H1 (cell line): Measurements from ENCODE around the gene PHKA2. TPM values are rescaled to one million over a fixed set of nuclear protein-coding genes. Genes with fewer than 3 reads are reported as not detected.
A peak's percentile ranks its signal among the peaks of the same experiment; 100 is the strongest.

Experiments
- CTCF ChIA-PET: fragments of 300-600 bp; sonication (Branson Sonifier 250); formaldehyde crosslinking; loops from one replicate; lab custom pipeline; 2021; ENCODE audit not compliant: partially characterized antibody; lab: Charles Lee
- POLR2A ChIA-PET: fragments of 300-600 bp; sonication (Branson Sonifier 250); formaldehyde crosslinking; loops from one replicate; lab custom pipeline; 2021; ENCODE audit warnings: inconsistent platforms; ENCODE audit not compliant: partially characterized antibody; lab: Charles Lee
- DNase-seq, 2 experiments: peaks; one replicate each; pipeline versions ENCODE4 v3.0.0 to v3.0.0-alpha.2; 2010 to 2022; ENCODE audit warnings: low spot score in 2 of 2, low read depth in 1 of 2, mixed read lengths in 1 of 2
- FAIRE-seq: peaks from 2 replicates; lab custom pipeline; 2011; peaks lifted over from hg19 to GRCh38; lab: Jason Lieb, UNC
- H2AFZ ChIP-seq: 2 replicates; pipeline ENCODE4 v1.8.1; 2012; ENCODE audit warnings: low read length, inconsistent platforms
- H2AK5ac ChIP-seq: 2 replicates; pipeline ENCODE4 v1.6.1; 2013; ENCODE audit warnings: low read depth, low read length
- H2BK120ac ChIP-seq: replicated peaks from 2 replicates; pipeline ENCODE3; 2013; ENCODE audit warnings: low read depth, low read length, inconsistent platforms
- H2BK12ac ChIP-seq: 2 replicates; pipeline ENCODE4 v1.6.1; 2013; ENCODE audit warnings: low read depth, low read length
- H2BK15ac ChIP-seq: 2 replicates; pipeline ENCODE4 v1.6.1; 2013; ENCODE audit warnings: low read length
- H2BK20ac ChIP-seq: 2 replicates; pipeline ENCODE4 v1.6.1; 2013; ENCODE audit warnings: low read length
- H2BK5ac ChIP-seq: 2 replicates; pipeline ENCODE4 v1.6.1; 2013; ENCODE audit warnings: low read depth, low read length
- H3K14ac ChIP-seq: 2 replicates; pipeline ENCODE4 v1.6.1; 2013; ENCODE audit warnings: inconsistent platforms; ENCODE audit not compliant: insufficient read length
- H3K18ac ChIP-seq: 2 replicates; pipeline ENCODE4 v1.6.1; 2013; ENCODE audit warnings: low read length; ENCODE audit errors: extremely low read depth
- H3K23ac ChIP-seq: 2 replicates; pipeline ENCODE4 v1.6.1; 2013; ENCODE audit warnings: inconsistent platforms; ENCODE audit not compliant: insufficient read length
- H3K23me2 ChIP-seq: 2 replicates; pipeline ENCODE4 v1.6.1; 2013; ENCODE audit warnings: low read depth, low read length
- H3K27ac ChIP-seq: 2 replicates; pipeline ENCODE4 v1.6.1; 2011; ENCODE audit warnings: low read depth, low read length, inconsistent platforms
- H3K27me3 ChIP-seq, 4 experiments: replicated peaks in 1 of 4; 1 replicate in 1 of 4; 2 replicates in 3 of 4; pipeline versions ENCODE4 v1.6.1 to v1.8.1; 2011 to 2013; ENCODE audit warnings: low read length in 3 of 4, mild to moderate bottlenecking in 3 of 4, inconsistent platforms in 2 of 4, mixed read lengths in 2 of 4, moderate library complexity in 1 of 4; ENCODE audit not compliant: control insufficient read depth in 3 of 4, insufficient read depth in 3 of 4; ENCODE audit errors: extremely low read depth in 1 of 4
- H3K36me3 ChIP-seq, 4 experiments: 2 replicates each; pipeline versions ENCODE4 v1.6.1 to v1.8.1; 2011 to 2013; ENCODE audit warnings: mild to moderate bottlenecking in 4 of 4, low read length in 3 of 4, moderate library complexity in 2 of 4, control low read depth in 1 of 4, inconsistent platforms in 1 of 4; ENCODE audit not compliant: insufficient read depth in 4 of 4, control insufficient read depth in 2 of 4
- H3K4ac ChIP-seq: replicated peaks from 2 replicates; pipeline ENCODE3; 2013; ENCODE audit warnings: low read length, low read depth, mixed read lengths, inconsistent platforms; ENCODE audit not compliant: insufficient read length
- H3K4me1 ChIP-seq, 4 experiments: replicated peaks in 1 of 4; 1 replicate in 1 of 4; 2 replicates in 3 of 4; pipeline versions ENCODE4 v1.6.1 to v1.8.1; 2011 to 2013; ENCODE audit warnings: low read length in 3 of 4, inconsistent platforms in 2 of 4, mixed read lengths in 1 of 4; ENCODE audit not compliant: insufficient read depth in 4 of 4, control insufficient read depth in 3 of 4
- H3K4me2 ChIP-seq, 2 experiments: 2 replicates each; pipeline versions ENCODE4 v1.6.1 to v1.8.1; 2011 to 2013; ENCODE audit warnings: low read depth in 2 of 2, low read length in 2 of 2, control low read depth in 1 of 2, inconsistent platforms in 1 of 2, mild to moderate bottlenecking in 1 of 2; ENCODE audit not compliant: insufficient read depth in 1 of 2
- H3K4me3 ChIP-seq, 4 experiments: fragments of 200-600, 300-600 bp in 1 of 4; sonication (generic), shearing (Covaris generic), sonication (Bioruptor Twin) in 1 of 4; 2 replicates each; pipeline versions ENCODE4 v1.5.1 to v1.8.1; 2011 to 2016; ENCODE audit warnings: low read length in 4 of 4, low read depth in 3 of 4, control low read depth in 2 of 4, inconsistent platforms in 2 of 4, mild to moderate bottlenecking in 2 of 4, mixed read lengths in 1 of 4, moderate library complexity in 1 of 4; ENCODE audit not compliant: insufficient read depth in 2 of 4; ENCODE audit errors: extremely low read depth in 1 of 4
- H3K56ac ChIP-seq: replicated peaks from 2 replicates; pipeline ENCODE3; 2013; ENCODE audit warnings: low read depth, mild to moderate bottlenecking, mixed read lengths, low read length, inconsistent platforms; ENCODE audit not compliant: insufficient read length
- H3K79me1 ChIP-seq: 2 replicates; pipeline ENCODE4 v1.6.1; 2013; ENCODE audit warnings: low read depth, low read length, control low read depth
- H3K79me2 ChIP-seq, 2 experiments: 2 replicates each; pipeline versions ENCODE4 v1.6.1 to v1.8.1; 2012 to 2013; ENCODE audit warnings: low read length in 2 of 2, mild to moderate bottlenecking in 2 of 2, inconsistent platforms in 1 of 2; ENCODE audit not compliant: insufficient read depth in 2 of 2, control insufficient read depth in 1 of 2
- H3K9ac ChIP-seq, 4 experiments: replicated peaks in 1 of 4; 1 replicate in 1 of 4; 2 replicates in 3 of 4; pipeline versions ENCODE4 v1.6.1 to v1.8.1; 2011 to 2013; ENCODE audit warnings: low read depth in 3 of 4, low read length in 3 of 4, control low read depth in 2 of 4, mild to moderate bottlenecking in 2 of 4, moderate library complexity in 2 of 4, inconsistent platforms in 1 of 4; ENCODE audit errors: extremely low read depth in 1 of 4
- H3K9me3 ChIP-seq, 2 experiments: 2 replicates each; pipeline versions ENCODE4 v1.6.1 to v1.8.1; 2012 to 2013; ENCODE audit warnings: mild to moderate bottlenecking in 2 of 2, moderate library complexity in 2 of 2, control low read depth in 1 of 2, inconsistent platforms in 1 of 2, low read depth in 1 of 2, low read length in 1 of 2, mixed read lengths in 1 of 2; ENCODE audit not compliant: insufficient read depth in 2 of 2
- H4K20me1 ChIP-seq, 2 experiments: replicated peaks in 1 of 2; 2 replicates each; pipeline versions ENCODE3 to v1.8.1; 2011 to 2013; ENCODE audit warnings: inconsistent platforms in 2 of 2, low read length in 2 of 2, mild to moderate bottlenecking in 1 of 2; ENCODE audit not compliant: insufficient read depth in 2 of 2, control insufficient read depth in 1 of 2
- H4K5ac ChIP-seq: 2 replicates; pipeline ENCODE4 v1.6.1; 2013; ENCODE audit warnings: low read length, low read depth, mixed read lengths, inconsistent platforms; ENCODE audit not compliant: insufficient read length
- H4K8ac ChIP-seq: 2 replicates; pipeline ENCODE4 v1.8.0; 2013; ENCODE audit warnings: mild to moderate bottlenecking, moderate library complexity, low read length, inconsistent platforms; ENCODE audit not compliant: insufficient read depth; ENCODE audit errors: extremely low read depth
- H4K91ac ChIP-seq: replicated peaks from 2 replicates; pipeline ENCODE3; 2013; ENCODE audit warnings: low read length, mixed read lengths, inconsistent platforms; ENCODE audit not compliant: insufficient read length
- ATF2 ChIP-seq: IDR thresholded peaks from 2 replicates; pipeline ENCODE4 v1.6.1; 2012; ENCODE audit warnings: low read length, inconsistent platforms
- CHD1 ChIP-seq: IDR thresholded peaks from 2 replicates; pipeline ENCODE4 v1.6.1; 2012; ENCODE audit warnings: low read depth, low read length, improper control_type of control experiment
- E2F6 ChIP-seq: IDR thresholded peaks from 2 replicates; pipeline ENCODE4 v1.6.1; 2012; ENCODE audit warnings: inconsistent platforms
- EGR1 ChIP-seq: IDR thresholded peaks from 2 replicates; pipeline ENCODE4 v1.6.1; 2011; ENCODE audit warnings: low read depth, low read length, borderline replicate concordance
- EP300 ChIP-seq, 2 experiments: IDR thresholded peaks; 1 replicate in 1 of 2; 2 replicates in 1 of 2; pipeline ENCODE4 v1.6.1; 2011 to 2012; ENCODE audit warnings: low read depth in 2 of 2, low read length in 2 of 2, mild to moderate bottlenecking in 2 of 2, borderline replicate concordance in 1 of 2, inconsistent platforms in 1 of 2, moderate library complexity in 1 of 2
- GTF2F1 ChIP-seq: IDR thresholded peaks from 2 replicates; pipeline ENCODE4 v1.6.1; 2012; ENCODE audit warnings: low read depth, low read length, improper control_type of control experiment, borderline replicate concordance
- HDAC6 ChIP-seq: IDR thresholded peaks from one replicate; pipeline ENCODE4 v1.7.1; 2012; ENCODE audit warnings: low read depth, mild to moderate bottlenecking, inconsistent platforms, low read length, moderate library complexity
- JUN ChIP-seq: IDR thresholded peaks from 2 replicates; pipeline ENCODE4 v1.6.1; 2011; ENCODE audit warnings: low read depth, mild to moderate bottlenecking, improper control_type of control experiment, low read length
- KDM1A ChIP-seq: fragments of 200-600, 300-600 bp; sonication (generic); IDR thresholded peaks from 2 replicates; pipeline ENCODE4 v1.7.1; 2016; ENCODE audit warnings: mild to moderate bottlenecking, low read length, borderline replicate concordance
- KDM5A ChIP-seq: fragments of 200-600 bp; IDR thresholded peaks from 2 replicates; pipeline ENCODE4 v1.7.1; 2012; ENCODE audit warnings: mild to moderate bottlenecking, low read length, inconsistent platforms, mixed read lengths
- POU5F1 ChIP-seq: IDR thresholded peaks from 2 replicates; pipeline ENCODE4 v1.6.1; 2011; ENCODE audit warnings: low read depth, mild to moderate bottlenecking, low read length, moderate library complexity
- SP2 ChIP-seq: IDR thresholded peaks from 2 replicates; pipeline ENCODE4 v1.6.1; 2012; ENCODE audit warnings: mild to moderate bottlenecking, low read length, inconsistent platforms
- WGBS, 2 experiments: shearing (Covaris generic) in 1 of 2; methylation state at CpG; one replicate each; pipeline versions ENCODE4 v1.1.6 to v1.1.7; 2013 to 2015; ENCODE audit warnings: low lambda C conversion rate in 2 of 2, mixed read lengths in 2 of 2, inconsistent platforms in 1 of 2, low coverage in 1 of 2, missing lambda C conversion rate in 1 of 2; ENCODE audit not compliant: insufficient replicate concordance in 2 of 2, insufficient coverage in 1 of 2, insufficient read length in 1 of 2; ENCODE audit errors: extremely low coverage in 1 of 2, missing lambda C conversion rate in 1 of 2; 5-methylcytosine and 5-hydroxymethylcytosine counted together
- polyA plus RNA-seq, 7 experiments: library from polyadenylated mRNA; depleted of rRNA in 3 of 7; stranded (reverse) in 5 of 7; unstranded in 2 of 7; fragments of >200 nt in 5 of 7; fragments of 200-250 nt in 2 of 7; gene quantifications; 1 replicate in 5 of 7; 2 replicates in 1 of 7; 4 replicates in 1 of 7; pipeline versions ENCODE4 v1.2.1 to v1.2.3, GENCODE V29; 2011 to 2013; ENCODE audit warnings: missing spikeins in 2 of 7, mixed read lengths in 2 of 7
- total RNA-seq: library from RNA; stranded (reverse); fragmentation: NEBNext Ultra II Directional; extraction: Animal tissue kit (Norgen Biotek cat#: 25700); gene quantifications from 2 replicates; pipeline ENCODE4 v1.2.1, GENCODE V29; 2021

Gene PHKA2
- total and polyA plus RNA-seq, 2 of the 8 experiments (the other 6 are each of a cell fraction or from before 2014, with no cell fraction given) = 28.1 to 35.8 TPM

- Histone ChIP-seq H2BK20ac (no peak overlapping the region), H4K20me1 (no peaks in the 10 kb centered on the region)
- FAIRE-seq = no peak
- TF ChIP-seq CHD1 = no peak
- no peak for TF ChIP-seq KDM1A
- TF ChIP-seq JUN = no peak
- TF ChIP-seq SP2 = no peak
- TF ChIP-seq EGR1 = no peak
- no peak for TF ChIP-seq POU5F1
- no peak for TF ChIP-seq EP300 (IDR thresholded peaks at IDR 0.05; ENCODE audit: borderline replicate concordance in 1 of 2, low read depth in 2 of 2, low read length in 2 of 2)
- no peak for TF ChIP-seq GTF2F1
- TF ChIP-seq E2F6 = no peak
- no peak for TF ChIP-seq HDAC6
- TF ChIP-seq ATF2 = no peak
- TF ChIP-seq KDM5A = no peak
- TF ChIP-seq, all 59 proteins: peak for 0
- no peak overlapping the region for H2BK5ac ChIP-seq
- 83% methylated on average over 4 of the region's 6 CpGs; no CpG with 5 or more reads in 1 of the 2 experiments for WGBS, 2 experiments
- no peaks in the 10 kb centered on the region for H3K79me2 ChIP-seq
- no peaks in the 10 kb centered on the region for H3K36me3 ChIP-seq
- H2BK12ac ChIP-seq = no peak overlapping the region
- H3K27me3 ChIP-seq = no peaks in the 10 kb centered on the region; a peak in 1 of 7 replicates
- no peak overlapping the region for H3K14ac ChIP-seq
- H3K27ac ChIP-seq = no peak overlapping the region
- no peak overlapping the region for H3K56ac ChIP-seq
- H2BK120ac ChIP-seq = no peak overlapping the region
- H3K4me2 ChIP-seq = peak overlapping the region; percentile 79 to 91; a peak in 3 of 4 replicates
- H4K8ac ChIP-seq = no peak overlapping the region
- H3K4ac ChIP-seq = no peak overlapping the region
- no peak overlapping the region for H2AK5ac ChIP-seq
- H3K4me3 ChIP-seq = no peak overlapping the region
- no peak overlapping the region for H2AFZ ChIP-seq
- CTCF ChIA-PET = interaction anchor here (0.6 to 2.2 kb wide), 4 partner anchors 211 to 575 kb away, joined by 3 to 13 read pairs (median 4); no protein-coding TSS in a partner anchor
- H4K5ac ChIP-seq = no peak overlapping the region
- no peak for DNase-seq
- peaks cover 10% of the 10 kb centered on the region; the same call in 1 of the 2 replicates for H3K23me2 ChIP-seq
- H3K23ac ChIP-seq = no peak overlapping the region
- no peak overlapping the region for H3K18ac ChIP-seq
- H3K79me1 ChIP-seq = no peaks in the 10 kb centered on the region
- POLR2A ChIA-PET = interaction anchor here (1.0 kb wide), 1 partner anchor 237 kb away, joined by 3 read pairs; no protein-coding TSS in a partner anchor
- no peak overlapping the region for H2BK15ac ChIP-seq
- H3K4me1 ChIP-seq = peaks cover 0 to 10% (median 2%) of the 10 kb centered on the region in 4 experiments; a peak in 2 of 7 replicates
- H4K91ac ChIP-seq = no peak overlapping the region
- no peak overlapping the region for H3K9ac ChIP-seq
- H3K9me3 ChIP-seq = no peaks in the 10 kb centered on the region
Measured at GRCh38 chrX:18887825-18888212, 96.1 kb downstream of the PHKA2 start.
